K562 (cell line): ENCODE measurements around the gene KCNK18. TPM values are rescaled to one million over a fixed set of nuclear protein-coding genes. Genes with fewer than 3 reads are reported as not detected.

Source experiments
- ATAC-seq: fragments of 200-7000 bp; cut with Tn5 transposase; 3 replicates; pipeline ENCODE4 v1.9.1; 2020; ENCODE audit warnings: moderate library complexity
- BruUV-seq: library from RNA; stranded (reverse); fragments of 400-500 nt; replicated peaks from 2 replicates; lab custom pipeline; 2021; lab: Mats Ljungman, UMichigan
- CTCF ChIA-PET: fragments of 300-600 bp; formaldehyde crosslinking; extraction: SDS; loops from one replicate; lab custom pipeline; 2021; ENCODE audit warnings: low intra/inter-chr PET ratio; lab: Yijun Ruan, JAX
- POLR2A ChIA-PET: fragments of 300-600, 350-650 bp; sonication (Branson Sonifier 250); formaldehyde crosslinking; extraction: SDS; loops from one replicate; lab custom pipeline; 2021; ENCODE audit warnings: antibody characterized with exemption, inconsistent platforms; lab: Yijun Ruan, JAX
- DNase-seq, 4 experiments: peaks; one replicate each; pipeline versions ENCODE4 v3.0.0 to v3.0.0-alpha.2; 2011 to 2018; ENCODE audit warnings: low spot score in 3 of 4, mixed read lengths in 3 of 4; ENCODE audit errors: extremely low read depth in 1 of 4
- FAIRE-seq: peaks from 2 replicates; lab custom pipeline; 2011; peaks lifted over from hg19 to GRCh38; lab: Jason Lieb, UNC
- H2AFZ ChIP-seq: 2 replicates; pipeline ENCODE4 v1.6.0; 2011; ENCODE audit warnings: low read depth, low read length, control low read depth, inconsistent platforms
- H3K27ac ChIP-seq: fragments of 200-600 bp; 3 replicates; pipeline ENCODE4 v1.8.0; 2011; ENCODE audit warnings: low read depth, mild to moderate bottlenecking, control low read depth, inconsistent platforms, low read length, moderate library complexity, mixed read lengths; ENCODE audit errors: extremely low read depth
- H3K27me3 ChIP-seq, 2 experiments: fragments of 300-600 bp in 1 of 2; 2 replicates in 1 of 2; 3 replicates in 1 of 2; pipeline versions ENCODE4 v1.6.0 to v1.8.0; 2011; ENCODE audit warnings: inconsistent platforms in 2 of 2, low read length in 2 of 2, mild to moderate bottlenecking in 1 of 2, mixed read lengths in 1 of 2, moderate library complexity in 1 of 2; ENCODE audit not compliant: control insufficient read depth in 2 of 2, insufficient read depth in 2 of 2
- H3K36me3 ChIP-seq: fragments of 300-600 bp; 3 replicates; pipeline ENCODE4 v1.8.0; 2011; ENCODE audit warnings: mild to moderate bottlenecking, low read length, inconsistent platforms; ENCODE audit not compliant: control insufficient read depth, insufficient read depth
- H3K4me1 ChIP-seq, 2 experiments: fragments of 200-600 bp in 1 of 2; replicated peaks in 1 of 2; 2 replicates in 1 of 2; 3 replicates in 1 of 2; pipeline versions ENCODE4 v1.5.1 to v1.8.0; 2011; ENCODE audit warnings: inconsistent platforms in 2 of 2, low read length in 2 of 2, mild to moderate bottlenecking in 1 of 2, mixed read lengths in 1 of 2, moderate library complexity in 1 of 2; ENCODE audit not compliant: control insufficient read depth in 2 of 2, insufficient read depth in 2 of 2
- H3K4me2 ChIP-seq: 2 replicates; pipeline ENCODE4 v1.6.1; 2011; ENCODE audit warnings: low read length, control low read depth, inconsistent platforms, mixed read lengths; ENCODE audit not compliant: insufficient read depth
- H3K4me3 ChIP-seq: fragments of 200-600 bp; sonication (generic), shearing (Covaris generic); 2 replicates; pipeline ENCODE4 v1.5.1; 2016; ENCODE audit warnings: control low read depth, inconsistent platforms
- H3K79me2 ChIP-seq: fragments of 200-600 bp; 3 replicates; pipeline ENCODE4 v1.8.0; 2011; ENCODE audit warnings: low read length, inconsistent platforms; ENCODE audit not compliant: control insufficient read depth, insufficient read depth
- H3K9ac ChIP-seq, 2 experiments: 2 replicates each; pipeline versions ENCODE4 v1.6.0 to v1.6.1; 2011; ENCODE audit warnings: low read depth in 2 of 2, low read length in 2 of 2, control low read depth in 1 of 2, inconsistent platforms in 1 of 2, mild to moderate bottlenecking in 1 of 2, mixed read lengths in 1 of 2; ENCODE audit not compliant: insufficient read depth in 1 of 2
- H3K9me1 ChIP-seq: one replicate; pipeline ENCODE4 v1.6.0; 2011; ENCODE audit warnings: inconsistent platforms, mild to moderate bottlenecking, low read length, moderate library complexity; ENCODE audit not compliant: control insufficient read depth, insufficient read depth
- H3K9me3 ChIP-seq: replicated peaks from 2 replicates; pipeline ENCODE4 v1.5.1; 2011; ENCODE audit warnings: low read depth, low read length, inconsistent platforms; ENCODE audit not compliant: control insufficient read depth, insufficient read depth
- H4K20me1 ChIP-seq: replicated peaks from 2 replicates; pipeline ENCODE4 v1.6.1; 2011; ENCODE audit warnings: low read length, inconsistent platforms, mixed read lengths; ENCODE audit not compliant: control insufficient read depth, insufficient read depth
- TAL1 ChIP-seq: fragments of 450-650 bp; IDR thresholded peaks from 2 replicates; pipeline ENCODE4 v1.6.1; 2016; ENCODE audit warnings: mild to moderate bottlenecking
- ZNF740 ChIP-seq, 3 experiments: fragments of 200-800 bp in 1 of 3; sonication (Bioruptor generic) in 1 of 3; sonication (generic) in 1 of 3; formaldehyde crosslinking in 1 of 3; IDR thresholded peaks; 2 replicates each; pipeline versions ENCODE4 v1.6.1 to v1.8.0; 2016 to 2022; ENCODE audit warnings: mild to moderate bottlenecking in 2 of 3, missing compliant biosample characterization in 2 of 3, missing genetic modification characterization in 2 of 3, missing genetic modification reagents in 1 of 3
- WGBS: fragments of 100-300 bp; shearing (Covaris generic); methylation state at CpG from one replicate; pipeline ENCODE4 v1.1.6; 2016; ENCODE audit warnings: low coverage, mixed read lengths; ENCODE audit not compliant: insufficient coverage; ENCODE audit errors: missing lambda C conversion rate; 5-methylcytosine and 5-hydroxymethylcytosine counted together
- in situ Hi-C: fragments of 300-500 bp; cut with MboI; formaldehyde crosslinking; loops from 4 replicates; pipeline ENCODE4 v1.15.0; 2018; ENCODE audit warnings: inconsistent platforms, mixed read lengths
- intact Hi-C: fragments of 100-400 bp; cut with micrococcal nuclease; formaldehyde crosslinking; loops from 2 replicates; pipeline ENCODE4 v1.14.2; 2022
- polyA plus RNA-seq, 8 experiments: library from polyadenylated mRNA; depleted of rRNA in 4 of 8; stranded (reverse) in 5 of 8; unstranded in 3 of 8; fragments of >200 nt; fragmentation: Nextera tagmentation in 2 of 8; fragmentation: Illumina TruSeq in 1 of 8; extraction: Ambion mirVana in 2 of 8; extraction: Trizol in 1 of 8; gene quantifications; 2 replicates each; pipeline versions ENCODE4 v1.2.1 to v1.2.3, GENCODE V29; 2011 to 2014; ENCODE audit warnings: inconsistent platforms in 1 of 8, missing spikeins in 1 of 8
- total RNA-seq, 7 experiments: library from RNA; depleted of rRNA in 6 of 7; stranded (reverse); fragments of >200 nt in 6 of 7; fragmentation: Illumina TruSeq in 2 of 7; extraction: Trizol in 2 of 7; gene quantifications; 2 replicates each; pipeline versions ENCODE4 v1.2.1 to v1.2.3, GENCODE V29; 2011 to 2021; ENCODE audit warnings: low replicate concordance in 1 of 7
- TF ChIP-seq, protein P1 (sequence below): fragments of 450-650 bp; IDR thresholded peaks from 2 replicates; pipeline ENCODE4 v1.6.1; 2016; ENCODE audit warnings: borderline replicate concordance

KCNK18 gene
- total and polyA plus RNA-seq, 9 of the 15 experiments (the other 6 are each of a cell fraction or from before 2014, with no cell fraction given) = not detected

- intact Hi-C loops = no loop called here
- WGBS = 7% methylated on average over 6 of the region's 6 CpGs
- no peak for TF ChIP-seq TAL1
- TF ChIP-seq, protein P1, sequence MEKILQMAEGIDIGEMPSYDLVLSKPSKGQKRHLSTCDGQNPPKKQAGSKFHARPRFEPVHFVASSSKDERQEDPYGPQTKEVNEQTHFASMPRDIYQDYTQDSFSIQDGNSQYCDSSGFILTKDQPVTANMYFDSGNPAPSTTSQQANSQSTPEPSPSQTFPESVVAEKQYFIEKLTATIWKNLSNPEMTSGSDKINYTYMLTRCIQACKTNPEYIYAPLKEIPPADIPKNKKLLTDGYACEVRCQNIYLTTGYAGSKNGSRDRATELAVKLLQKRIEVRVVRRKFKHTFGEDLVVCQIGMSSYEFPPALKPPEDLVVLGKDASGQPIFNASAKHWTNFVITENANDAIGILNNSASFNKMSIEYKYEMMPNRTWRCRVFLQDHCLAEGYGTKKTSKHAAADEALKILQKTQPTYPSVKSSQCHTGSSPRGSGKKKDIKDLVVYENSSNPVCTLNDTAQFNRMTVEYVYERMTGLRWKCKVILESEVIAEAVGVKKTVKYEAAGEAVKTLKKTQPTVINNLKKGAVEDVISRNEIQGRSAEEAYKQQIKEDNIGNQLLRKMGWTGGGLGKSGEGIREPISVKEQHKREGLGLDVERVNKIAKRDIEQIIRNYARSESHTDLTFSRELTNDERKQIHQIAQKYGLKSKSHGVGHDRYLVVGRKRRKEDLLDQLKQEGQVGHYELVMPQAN = no peak
- TF ChIP-seq ZNF740 (CRISPR knock-in tag; IDR thresholded peaks at IDR 0.05) = no peak
- TF ChIP-seq ZNF740 (tag; IDR thresholded peaks at IDR 0.05) = no peak
- TF ChIP-seq, all 486 proteins: peak for 0
- no peak overlapping the region for H2AFZ ChIP-seq
- BruUV-seq = no TSS peak
- H3K27me3 ChIP-seq = peaks cover 20 to 37% of the 10 kb centered on the region in 2 experiments
- H3K4me2 ChIP-seq = no peak overlapping the region
- no peaks in the 10 kb centered on the region for H3K79me2 ChIP-seq
- FAIRE-seq (no peak), ATAC-seq (no peak), DNase-seq (no peak)
- no peaks in the 10 kb centered on the region; a peak in 2 of 5 replicates for H3K4me1 ChIP-seq
- no peaks in the 10 kb centered on the region for H3K9me3 ChIP-seq
- H3K36me3 ChIP-seq = no peaks in the 10 kb centered on the region
- H3K9me1 ChIP-seq = no peaks in the 10 kb centered on the region
- in situ Hi-C loops = loop anchor here (25.0 kb wide), 1 partner anchor 188 kb away; no protein-coding TSS in a partner anchor
- POLR2A ChIA-PET = interaction anchor here (0.7 kb wide), 1 partner anchor 10 kb away, joined by 5 read pairs; no protein-coding TSS in a partner anchor
- H3K9ac ChIP-seq = no peak overlapping the region
- CTCF ChIA-PET = no interaction called here
- H3K4me3 ChIP-seq = no peak overlapping the region
- H3K27ac ChIP-seq = no peak overlapping the region
- no peaks in the 10 kb centered on the region for H4K20me1 ChIP-seq
Measured at GRCh38 chr10:117249493-117250093, 52.3 kb downstream of the KCNK18 start.
